H1 (cell line): ENCODE results near the gene GNG8. TPM values are rescaled to one million over a fixed set of nuclear protein-coding genes. Genes with fewer than 3 reads are reported as not detected.

Experiments
- CTCF ChIA-PET: fragments of 300-600 bp; sonication (Branson Sonifier 250); formaldehyde crosslinking; loops from one replicate; lab custom pipeline; 2021; ENCODE audit not compliant: partially characterized antibody; lab: Charles Lee
- POLR2A ChIA-PET: fragments of 300-600 bp; sonication (Branson Sonifier 250); formaldehyde crosslinking; loops from one replicate; lab custom pipeline; 2021; ENCODE audit warnings: inconsistent platforms; ENCODE audit not compliant: partially characterized antibody; lab: Charles Lee
- DNase-seq, 2 experiments: peaks; one replicate each; pipeline versions ENCODE4 v3.0.0 to v3.0.0-alpha.2; 2010 to 2022; ENCODE audit warnings: low spot score in 2 of 2, low read depth in 1 of 2, mixed read lengths in 1 of 2
- FAIRE-seq: peaks from 2 replicates; lab custom pipeline; 2011; peaks lifted over from hg19 to GRCh38; lab: Jason Lieb, UNC
- H2AFZ ChIP-seq: 2 replicates; pipeline ENCODE4 v1.8.1; 2012; ENCODE audit warnings: low read length, inconsistent platforms
- H2AK5ac ChIP-seq: 2 replicates; pipeline ENCODE4 v1.6.1; 2013; ENCODE audit warnings: low read depth, low read length
- H2BK120ac ChIP-seq: replicated peaks from 2 replicates; pipeline ENCODE3; 2013; ENCODE audit warnings: low read depth, low read length, inconsistent platforms
- H2BK12ac ChIP-seq: 2 replicates; pipeline ENCODE4 v1.6.1; 2013; ENCODE audit warnings: low read depth, low read length
- H2BK15ac ChIP-seq: 2 replicates; pipeline ENCODE4 v1.6.1; 2013; ENCODE audit warnings: low read length
- H2BK20ac ChIP-seq: 2 replicates; pipeline ENCODE4 v1.6.1; 2013; ENCODE audit warnings: low read length
- H2BK5ac ChIP-seq: 2 replicates; pipeline ENCODE4 v1.6.1; 2013; ENCODE audit warnings: low read depth, low read length
- H3K14ac ChIP-seq: 2 replicates; pipeline ENCODE4 v1.6.1; 2013; ENCODE audit warnings: inconsistent platforms; ENCODE audit not compliant: insufficient read length
- H3K18ac ChIP-seq: 2 replicates; pipeline ENCODE4 v1.6.1; 2013; ENCODE audit warnings: low read length; ENCODE audit errors: extremely low read depth
- H3K23ac ChIP-seq: 2 replicates; pipeline ENCODE4 v1.6.1; 2013; ENCODE audit warnings: inconsistent platforms; ENCODE audit not compliant: insufficient read length
- H3K23me2 ChIP-seq: 2 replicates; pipeline ENCODE4 v1.6.1; 2013; ENCODE audit warnings: low read depth, low read length
- H3K27ac ChIP-seq: 2 replicates; pipeline ENCODE4 v1.6.1; 2011; ENCODE audit warnings: low read depth, low read length, inconsistent platforms
- H3K27me3 ChIP-seq, 4 experiments: replicated peaks in 1 of 4; 1 replicate in 1 of 4; 2 replicates in 3 of 4; pipeline versions ENCODE4 v1.6.1 to v1.8.1; 2011 to 2013; ENCODE audit warnings: low read length in 3 of 4, mild to moderate bottlenecking in 3 of 4, inconsistent platforms in 2 of 4, mixed read lengths in 2 of 4, moderate library complexity in 1 of 4; ENCODE audit not compliant: control insufficient read depth in 3 of 4, insufficient read depth in 3 of 4; ENCODE audit errors: extremely low read depth in 1 of 4
- H3K36me3 ChIP-seq, 4 experiments: 2 replicates each; pipeline versions ENCODE4 v1.6.1 to v1.8.1; 2011 to 2013; ENCODE audit warnings: mild to moderate bottlenecking in 4 of 4, low read length in 3 of 4, moderate library complexity in 2 of 4, control low read depth in 1 of 4, inconsistent platforms in 1 of 4; ENCODE audit not compliant: insufficient read depth in 4 of 4, control insufficient read depth in 2 of 4
- H3K4ac ChIP-seq: replicated peaks from 2 replicates; pipeline ENCODE3; 2013; ENCODE audit warnings: low read length, low read depth, mixed read lengths, inconsistent platforms; ENCODE audit not compliant: insufficient read length
- H3K4me1 ChIP-seq, 4 experiments: replicated peaks in 1 of 4; 1 replicate in 1 of 4; 2 replicates in 3 of 4; pipeline versions ENCODE4 v1.6.1 to v1.8.1; 2011 to 2013; ENCODE audit warnings: low read length in 3 of 4, inconsistent platforms in 2 of 4, mixed read lengths in 1 of 4; ENCODE audit not compliant: insufficient read depth in 4 of 4, control insufficient read depth in 3 of 4
- H3K4me2 ChIP-seq, 2 experiments: 2 replicates each; pipeline versions ENCODE4 v1.6.1 to v1.8.1; 2011 to 2013; ENCODE audit warnings: low read depth in 2 of 2, low read length in 2 of 2, control low read depth in 1 of 2, inconsistent platforms in 1 of 2, mild to moderate bottlenecking in 1 of 2; ENCODE audit not compliant: insufficient read depth in 1 of 2
- H3K4me3 ChIP-seq, 4 experiments: fragments of 200-600, 300-600 bp in 1 of 4; sonication (generic), shearing (Covaris generic), sonication (Bioruptor Twin) in 1 of 4; 2 replicates each; pipeline versions ENCODE4 v1.5.1 to v1.8.1; 2011 to 2016; ENCODE audit warnings: low read length in 4 of 4, low read depth in 3 of 4, control low read depth in 2 of 4, inconsistent platforms in 2 of 4, mild to moderate bottlenecking in 2 of 4, mixed read lengths in 1 of 4, moderate library complexity in 1 of 4; ENCODE audit not compliant: insufficient read depth in 2 of 4; ENCODE audit errors: extremely low read depth in 1 of 4
- H3K56ac ChIP-seq: replicated peaks from 2 replicates; pipeline ENCODE3; 2013; ENCODE audit warnings: low read depth, mild to moderate bottlenecking, mixed read lengths, low read length, inconsistent platforms; ENCODE audit not compliant: insufficient read length
- H3K79me1 ChIP-seq: 2 replicates; pipeline ENCODE4 v1.6.1; 2013; ENCODE audit warnings: low read depth, low read length, control low read depth
- H3K79me2 ChIP-seq, 2 experiments: 2 replicates each; pipeline versions ENCODE4 v1.6.1 to v1.8.1; 2012 to 2013; ENCODE audit warnings: low read length in 2 of 2, mild to moderate bottlenecking in 2 of 2, inconsistent platforms in 1 of 2; ENCODE audit not compliant: insufficient read depth in 2 of 2, control insufficient read depth in 1 of 2
- H3K9ac ChIP-seq, 4 experiments: replicated peaks in 1 of 4; 1 replicate in 1 of 4; 2 replicates in 3 of 4; pipeline versions ENCODE4 v1.6.1 to v1.8.1; 2011 to 2013; ENCODE audit warnings: low read depth in 3 of 4, low read length in 3 of 4, control low read depth in 2 of 4, mild to moderate bottlenecking in 2 of 4, moderate library complexity in 2 of 4, inconsistent platforms in 1 of 4; ENCODE audit errors: extremely low read depth in 1 of 4
- H3K9me3 ChIP-seq, 2 experiments: 2 replicates each; pipeline versions ENCODE4 v1.6.1 to v1.8.1; 2012 to 2013; ENCODE audit warnings: mild to moderate bottlenecking in 2 of 2, moderate library complexity in 2 of 2, control low read depth in 1 of 2, inconsistent platforms in 1 of 2, low read depth in 1 of 2, low read length in 1 of 2, mixed read lengths in 1 of 2; ENCODE audit not compliant: insufficient read depth in 2 of 2
- H4K20me1 ChIP-seq, 2 experiments: replicated peaks in 1 of 2; 2 replicates each; pipeline versions ENCODE3 to v1.8.1; 2011 to 2013; ENCODE audit warnings: inconsistent platforms in 2 of 2, low read length in 2 of 2, mild to moderate bottlenecking in 1 of 2; ENCODE audit not compliant: insufficient read depth in 2 of 2, control insufficient read depth in 1 of 2
- H4K5ac ChIP-seq: 2 replicates; pipeline ENCODE4 v1.6.1; 2013; ENCODE audit warnings: low read length, low read depth, mixed read lengths, inconsistent platforms; ENCODE audit not compliant: insufficient read length
- H4K8ac ChIP-seq: 2 replicates; pipeline ENCODE4 v1.8.0; 2013; ENCODE audit warnings: mild to moderate bottlenecking, moderate library complexity, low read length, inconsistent platforms; ENCODE audit not compliant: insufficient read depth; ENCODE audit errors: extremely low read depth
- H4K91ac ChIP-seq: replicated peaks from 2 replicates; pipeline ENCODE3; 2013; ENCODE audit warnings: low read length, mixed read lengths, inconsistent platforms; ENCODE audit not compliant: insufficient read length
- BCL11A ChIP-seq, 2 experiments: IDR thresholded peaks; one replicate each; pipeline ENCODE4 v1.6.1; 2011; ENCODE audit warnings: low read depth in 2 of 2, low read length in 2 of 2, mild to moderate bottlenecking in 2 of 2
- CHD2 ChIP-seq: IDR thresholded peaks from 2 replicates; pipeline ENCODE4 v1.6.1; 2012; ENCODE audit warnings: low read length, improper control_type of control experiment
- CREB1 ChIP-seq: IDR thresholded peaks from 2 replicates; pipeline ENCODE4 v1.6.1; 2012; ENCODE audit warnings: inconsistent platforms
- EZH2 ChIP-seq: fragments of 200-600 bp; sonication (generic); IDR thresholded peaks from 2 replicates; pipeline ENCODE4 v1.7.1; 2012; ENCODE audit warnings: low read depth, mild to moderate bottlenecking, moderate library complexity, low read length, inconsistent platforms; ENCODE audit not compliant: severe bottlenecking
- NRF1 ChIP-seq: IDR thresholded peaks from 2 replicates; pipeline ENCODE4 v1.6.1; 2011; ENCODE audit warnings: mild to moderate bottlenecking, low read depth, low read length, improper control_type of control experiment
- RFX5 ChIP-seq: IDR thresholded peaks from 2 replicates; pipeline ENCODE4 v1.6.1; 2011; ENCODE audit warnings: low read depth, low read length, improper control_type of control experiment, borderline replicate concordance
- SP1 ChIP-seq: IDR thresholded peaks from 2 replicates; pipeline ENCODE4 v1.6.1; 2011; ENCODE audit warnings: low read depth, low read length
- SP2 ChIP-seq: IDR thresholded peaks from 2 replicates; pipeline ENCODE4 v1.6.1; 2012; ENCODE audit warnings: mild to moderate bottlenecking, low read length, inconsistent platforms
- TEAD4 ChIP-seq: IDR thresholded peaks from 2 replicates; pipeline ENCODE4 v1.6.1; 2012; ENCODE audit warnings: low read depth, low read length, inconsistent platforms, mixed read lengths
- WGBS, 2 experiments: shearing (Covaris generic) in 1 of 2; methylation state at CpG; one replicate each; pipeline versions ENCODE4 v1.1.6 to v1.1.7; 2013 to 2015; ENCODE audit warnings: low lambda C conversion rate in 2 of 2, mixed read lengths in 2 of 2, inconsistent platforms in 1 of 2, low coverage in 1 of 2, missing lambda C conversion rate in 1 of 2; ENCODE audit not compliant: insufficient replicate concordance in 2 of 2, insufficient coverage in 1 of 2, insufficient read length in 1 of 2; ENCODE audit errors: extremely low coverage in 1 of 2, missing lambda C conversion rate in 1 of 2; 5-methylcytosine and 5-hydroxymethylcytosine counted together
- polyA plus RNA-seq, 7 experiments: library from polyadenylated mRNA; depleted of rRNA in 3 of 7; stranded (reverse) in 5 of 7; unstranded in 2 of 7; fragments of >200 nt in 5 of 7; fragments of 200-250 nt in 2 of 7; gene quantifications; 1 replicate in 5 of 7; 2 replicates in 1 of 7; 4 replicates in 1 of 7; pipeline versions ENCODE4 v1.2.1 to v1.2.3, GENCODE V29; 2011 to 2013; ENCODE audit warnings: missing spikeins in 2 of 7, mixed read lengths in 2 of 7
- total RNA-seq: library from RNA; stranded (reverse); fragmentation: NEBNext Ultra II Directional; extraction: Animal tissue kit (Norgen Biotek cat#: 25700); gene quantifications from 2 replicates; pipeline ENCODE4 v1.2.1, GENCODE V29; 2021

GNG8 gene
- total and polyA plus RNA-seq, 2 of the 8 experiments (the other 6 are each of a cell fraction or from before 2014, with no cell fraction given), result not detected

DNA sequence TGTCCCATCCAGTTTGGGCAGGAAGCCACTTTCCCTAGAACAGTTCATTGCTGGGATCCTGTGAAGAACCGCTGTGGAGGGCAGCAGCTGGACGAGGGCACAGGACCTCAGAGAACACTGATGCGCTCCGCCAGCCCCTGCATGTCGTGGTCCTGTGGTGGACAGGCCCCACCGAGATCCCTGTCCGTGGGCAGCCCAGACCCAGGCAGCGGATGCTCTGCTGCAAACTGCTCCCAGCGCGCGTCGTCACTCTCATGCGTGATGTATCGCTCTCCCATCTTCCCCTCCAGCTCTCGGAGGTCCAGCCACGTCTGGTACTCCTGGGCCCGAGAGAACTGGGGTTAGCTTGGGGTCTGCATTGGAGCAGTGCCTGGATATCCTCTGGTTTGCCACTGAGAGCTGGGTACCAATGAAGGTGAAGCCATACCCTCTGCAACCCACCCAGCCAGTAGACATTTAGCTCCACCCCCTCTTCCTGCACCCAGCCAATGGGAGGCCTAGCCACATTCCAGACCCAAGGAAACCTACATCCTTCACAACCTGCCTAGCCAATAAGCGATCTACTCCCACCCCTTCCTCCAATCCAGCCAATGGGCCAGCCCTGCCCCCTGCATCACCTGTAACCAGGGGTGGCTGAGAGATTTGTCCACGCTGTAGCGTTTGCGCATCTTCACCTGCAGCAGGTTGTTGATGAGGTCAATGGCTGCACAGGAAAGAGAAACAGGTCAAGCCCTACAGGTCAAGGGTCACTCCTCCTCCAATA, 38.6 kb upstream of the GNG8 start:
- Histone ChIP-seq H2BK20ac (no peak overlapping the region), H3K9me3 (no peaks in the 10 kb centered on the region), H4K91ac (no peak overlapping the region), H3K9ac (no peak overlapping the region), H3K79me1 (no peaks in the 10 kb centered on the region), H3K4ac (no peak overlapping the region), H3K79me2 (no peaks in the 10 kb centered on the region; a peak in 1 of 4 replicates), H3K4me1 (peaks cover 0 to 5% (median 0%) of the 10 kb centered on the region in 4 experiments; a peak in 3 of 7 replicates), H4K20me1 (peaks cover 5 to 7% of the 10 kb centered on the region in 2 experiments), H3K27ac (no peak overlapping the region), H4K5ac (no peak overlapping the region), H3K18ac (no peak overlapping the region), H3K56ac (no peak overlapping the region), H2BK15ac (no peak overlapping the region), H3K23me2 (no peaks in the 10 kb centered on the region), H3K4me2 (no peak overlapping the region), H3K27me3 (no peaks in the 10 kb centered on the region), H2BK5ac (no peak overlapping the region), H2AFZ (no peak overlapping the region), H2AK5ac (no peak overlapping the region), H2BK12ac (no peak overlapping the region), H3K4me3 (no peak overlapping the region), H4K8ac (0 out of 2 replicates have a peak overlapping the region, but pooled peaks have one; percentile 8), H3K36me3 (peaks cover 2 to 25% (median 6%) of the 10 kb centered on the region in 4 experiments; a peak in 6 of 8 replicates), H3K14ac (no peak overlapping the region), H3K23ac (no peak overlapping the region), H2BK120ac (no peak overlapping the region)
- CTCF ChIA-PET, result interaction anchor here (0.6 to 4.7 kb wide), 9 partner anchors 9 to 142 kb away, joined by 3 to 39 read pairs (median 5); partner anchors contain the start of gene DACT3
- POLR2A ChIA-PET, result interaction anchor here (0.7 to 1.4 kb wide), 7 partner anchors 11 to 1311 kb away, joined by 3 to 4 read pairs (median 3); partner anchors contain the start of genes CALM3 and SLC1A5
- peak in 1 of 2 experiments; percentile 84 for DNase-seq
- FAIRE-seq, result peak; percentile 93
- TF ChIP-seq TEAD4 (peak; percentile 53), BCL11A (IDR thresholded peaks at IDR 0.05; ENCODE audit: low read depth in 2 of 2, low read length in 2 of 2) (no peak), NRF1 (no peak), SP2 (peak; percentile 29; the same call in 1 of the 2 replicates), CHD2 (peak; percentile 89), SP1 (peak; percentile 95), RFX5 (peak; percentile 100), EZH2 (no peak), CREB1 (peak; percentile 97)
- 86% methylated on average over 19 of the region's 21 CpGs; no CpG with 5 or more reads in 1 of the 2 experiments for WGBS, 2 experiments
